ENCODE results near the gene GABRA5. TPM values are rescaled to one million over a fixed set of nuclear protein-coding genes. Genes with fewer than 3 reads are reported as not detected.
A peak's percentile ranks its signal among the peaks of the same experiment; 100 is the strongest.

GABRA5 gene
- total and polyA plus RNA-seq, 2 of the 8 experiments (the other 6 are each of a cell fraction or from before 2014, with no cell fraction given): 15.0 to 29.6 TPM

- Histone ChIP-seq H3K4me1 (replicated peaks in 1 of 4; ENCODE audit: control insufficient read depth in 3 of 4, insufficient read depth in 4 of 4, low read length in 3 of 4) (no peaks in the 10 kb centered on the region), H4K91ac (replicated peaks; ENCODE audit: insufficient read length, low read length) (no peak overlapping the region), H3K27ac (ENCODE audit: low read depth, low read length) (no peak overlapping the region), H3K4me3 (ENCODE audit: extremely low read depth in 1 of 4, insufficient read depth in 2 of 4, low read depth in 3 of 4, low read length in 4 of 4) (no peak overlapping the region), H2BK5ac (ENCODE audit: low read depth, low read length) (no peak overlapping the region), H3K23ac (ENCODE audit: insufficient read length) (no peak overlapping the region), H3K27me3 (replicated peaks in 1 of 4; ENCODE audit: control insufficient read depth in 3 of 4, extremely low read depth in 1 of 4, insufficient read depth in 3 of 4, low read length in 3 of 4) (no peaks in the 10 kb centered on the region), H2AK5ac (ENCODE audit: low read depth, low read length) (no peak overlapping the region), H2BK15ac (ENCODE audit: low read length) (no peak overlapping the region), H2BK20ac (ENCODE audit: low read length) (no peak overlapping the region), H3K79me1 (ENCODE audit: low read depth, low read length) (no peaks in the 10 kb centered on the region), H4K5ac (ENCODE audit: insufficient read length, low read depth, low read length) (no peak overlapping the region), H3K9ac (replicated peaks in 1 of 4; ENCODE audit: extremely low read depth in 1 of 4, low read depth in 3 of 4, low read length in 3 of 4) (no peak overlapping the region), H4K20me1 (replicated peaks in 1 of 2; ENCODE audit: control insufficient read depth in 1 of 2, insufficient read depth in 2 of 2, low read length in 2 of 2) (no peaks in the 10 kb centered on the region), H2BK12ac (ENCODE audit: low read depth, low read length) (no peak overlapping the region), H3K9me3 (ENCODE audit: insufficient read depth in 2 of 2, low read depth in 1 of 2, low read length in 1 of 2) (0 out of 4 replicates have a peak, but pooled peaks cover 0 to 2% of the 10 kb centered on the region in 2 experiments), H3K4me2 (ENCODE audit: insufficient read depth in 1 of 2, low read depth in 2 of 2, low read length in 2 of 2) (no peak overlapping the region), H3K18ac (ENCODE audit: extremely low read depth, low read length) (no peak overlapping the region), H4K8ac (ENCODE audit: extremely low read depth, insufficient read depth, low read length) (no peak overlapping the region), H3K56ac (replicated peaks; ENCODE audit: insufficient read length, low read depth, low read length) (no peak overlapping the region), H3K36me3 (ENCODE audit: control insufficient read depth in 2 of 4, insufficient read depth in 4 of 4, low read length in 3 of 4) (no peaks in the 10 kb centered on the region), H3K14ac (ENCODE audit: insufficient read length) (no peak overlapping the region), H2AFZ (ENCODE audit: low read length) (no peak overlapping the region), H3K23me2 (ENCODE audit: low read depth, low read length) (no peaks in the 10 kb centered on the region), H2BK120ac (replicated peaks; ENCODE audit: low read depth, low read length) (no peak overlapping the region), H3K4ac (replicated peaks; ENCODE audit: insufficient read length, low read depth, low read length) (no peak overlapping the region), H3K79me2 (ENCODE audit: control insufficient read depth in 1 of 2, insufficient read depth in 2 of 2, low read length in 2 of 2) (no peaks in the 10 kb centered on the region)
- CTCF ChIA-PET (ENCODE audit: partially characterized antibody): interaction anchor here (1.4 to 2.0 kb wide), 2 partner anchors 14 to 165 kb away, joined by 3 to 8 read pairs; no protein-coding TSS in a partner anchor
- WGBS, 2 experiments (ENCODE audit: extremely low coverage in 1 of 2, insufficient coverage in 1 of 2, insufficient read length in 1 of 2, insufficient replicate concordance in 2 of 2, low coverage in 1 of 2, low lambda C conversion rate in 2 of 2, missing lambda C conversion rate in 1 of 2): 90% methylated on average over 2 of the region's 2 CpGs; no CpG with 5 or more reads in 1 of the 2 experiments
- no peak for DNase-seq (ENCODE audit: low read depth in 1 of 2, low spot score in 2 of 2)
- POLR2A ChIA-PET (ENCODE audit: partially characterized antibody): no interaction called here
- FAIRE-seq: peak; percentile 42
- TF ChIP-seq ATF3 (IDR thresholded peaks at IDR 0.05; ENCODE audit: insufficient read depth, low read depth, low read length) (no peak), BCL11A (IDR thresholded peaks at IDR 0.05; ENCODE audit: low read depth in 2 of 2, low read length in 2 of 2) (no peak), TEAD4 (IDR thresholded peaks at IDR 0.05; ENCODE audit: low read depth, low read length) (no peak), SP1 (IDR thresholded peaks at IDR 0.05; ENCODE audit: low read depth, low read length) (no peak), SP4 (IDR thresholded peaks at IDR 0.05; ENCODE audit: low read length) (no peak), TAF1 (IDR thresholded peaks at IDR 0.05; ENCODE audit: low read depth, low read length) (no peak), SIN3A (conservative IDR thresholded peaks at IDR 0.05 in 1 of 2, IDR thresholded peaks at IDR 0.05 in 1 of 2; ENCODE audit: low read depth in 1 of 2, low read length in 2 of 2) (no peak), EZH2 (IDR thresholded peaks at IDR 0.05; ENCODE audit: low read depth, low read length, severe bottlenecking) (no peak), KDM1A (IDR thresholded peaks at IDR 0.05; ENCODE audit: borderline replicate concordance, low read length) (no peak), RAD21 (IDR thresholded peaks at IDR 0.05 in 1 of 2, conservative IDR thresholded peaks at IDR 0.05 in 1 of 2; ENCODE audit: low read depth in 2 of 2, low read length in 2 of 2) (peak in 1 of 2 experiments; percentile 13; a peak in 1 of 4 replicates)
Measured at GRCh38 chr15:26852980-26853379, 13.9 kb upstream of the GABRA5 start.

Data from H1 (cell line).